ENCODE measurements around the gene RAP1GAP.

The RAP1GAP gene

DNA sequence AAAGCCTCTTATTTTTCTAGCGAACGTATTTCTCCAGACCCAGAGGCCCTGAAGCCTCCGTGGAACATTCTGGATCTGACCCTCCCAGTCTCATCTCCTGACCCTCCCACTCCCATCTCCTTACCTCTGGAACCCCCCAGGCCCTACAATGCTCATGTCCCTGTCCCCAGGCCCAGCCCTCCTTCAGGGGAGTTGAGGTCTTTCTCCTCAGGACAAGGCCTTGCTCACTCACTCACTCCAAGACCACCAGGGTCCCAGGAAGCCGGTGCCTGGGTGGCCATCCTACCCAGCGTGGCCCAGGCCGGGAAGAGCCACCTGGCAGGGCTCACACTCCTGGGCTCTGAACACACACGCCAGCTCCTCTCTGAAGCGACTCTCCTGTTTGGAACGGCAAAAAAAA is 91.2 kb downstream of the RAP1GAP start:
- no peak overlapping the region for H3K27ac ChIP-seq
- TF ChIP-seq, protein P1, sequence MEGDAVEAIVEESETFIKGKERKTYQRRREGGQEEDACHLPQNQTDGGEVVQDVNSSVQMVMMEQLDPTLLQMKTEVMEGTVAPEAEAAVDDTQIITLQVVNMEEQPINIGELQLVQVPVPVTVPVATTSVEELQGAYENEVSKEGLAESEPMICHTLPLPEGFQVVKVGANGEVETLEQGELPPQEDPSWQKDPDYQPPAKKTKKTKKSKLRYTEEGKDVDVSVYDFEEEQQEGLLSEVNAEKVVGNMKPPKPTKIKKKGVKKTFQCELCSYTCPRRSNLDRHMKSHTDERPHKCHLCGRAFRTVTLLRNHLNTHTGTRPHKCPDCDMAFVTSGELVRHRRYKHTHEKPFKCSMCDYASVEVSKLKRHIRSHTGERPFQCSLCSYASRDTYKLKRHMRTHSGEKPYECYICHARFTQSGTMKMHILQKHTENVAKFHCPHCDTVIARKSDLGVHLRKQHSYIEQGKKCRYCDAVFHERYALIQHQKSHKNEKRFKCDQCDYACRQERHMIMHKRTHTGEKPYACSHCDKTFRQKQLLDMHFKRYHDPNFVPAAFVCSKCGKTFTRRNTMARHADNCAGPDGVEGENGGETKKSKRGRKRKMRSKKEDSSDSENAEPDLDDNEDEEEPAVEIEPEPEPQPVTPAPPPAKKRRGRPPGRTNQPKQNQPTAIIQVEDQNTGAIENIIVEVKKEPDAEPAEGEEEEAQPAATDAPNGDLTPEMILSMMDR (conservative IDR thresholded peaks at IDR 0.05) = no peak

DNA sequence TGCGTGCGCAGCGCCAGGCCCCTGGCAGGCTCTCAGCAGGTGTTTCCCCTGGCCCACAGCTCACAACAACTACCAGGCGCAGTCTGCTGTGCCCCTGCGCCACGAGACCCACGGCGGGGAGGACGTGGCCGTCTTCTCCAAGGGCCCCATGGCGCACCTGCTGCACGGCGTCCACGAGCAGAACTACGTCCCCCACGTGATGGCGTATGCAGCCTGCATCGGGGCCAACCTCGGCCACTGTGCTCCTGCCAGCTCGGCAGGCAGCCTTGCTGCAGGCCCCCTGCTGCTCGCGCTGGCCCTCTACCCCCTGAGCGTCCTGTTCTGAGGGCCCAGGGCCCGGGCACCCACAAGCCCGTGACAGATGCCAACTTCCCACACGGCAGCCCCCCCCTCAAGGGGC is 91.8 kb downstream of the RAP1GAP start:
- TF ChIP-seq, protein P1 (conservative IDR thresholded peaks at IDR 0.05) = no peak
- no peak overlapping the region for H3K27ac ChIP-seq

DNA sequence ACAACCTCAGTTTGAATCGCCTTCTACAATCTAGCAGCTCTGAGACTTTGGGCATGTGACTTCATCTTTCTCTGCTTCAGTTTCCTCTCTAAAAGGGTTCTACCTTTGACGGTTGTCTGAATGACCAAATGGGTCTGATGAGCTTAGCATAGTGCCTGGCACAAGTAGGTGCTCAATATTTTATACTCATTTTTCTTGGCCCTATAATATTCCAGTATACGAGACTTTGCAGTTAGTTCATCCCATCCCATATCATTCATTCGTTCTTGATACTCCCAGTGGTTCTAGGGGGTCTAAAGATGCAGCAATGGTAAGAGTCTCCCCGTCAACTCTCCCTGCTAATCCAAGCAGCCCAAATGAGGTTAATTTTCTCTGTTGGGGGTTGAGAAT is 92.4 kb downstream of the RAP1GAP start:
- TF ChIP-seq, protein P1 (conservative IDR thresholded peaks at IDR 0.05) = no peak
- H3K27ac ChIP-seq = no peak overlapping the region

DNA sequence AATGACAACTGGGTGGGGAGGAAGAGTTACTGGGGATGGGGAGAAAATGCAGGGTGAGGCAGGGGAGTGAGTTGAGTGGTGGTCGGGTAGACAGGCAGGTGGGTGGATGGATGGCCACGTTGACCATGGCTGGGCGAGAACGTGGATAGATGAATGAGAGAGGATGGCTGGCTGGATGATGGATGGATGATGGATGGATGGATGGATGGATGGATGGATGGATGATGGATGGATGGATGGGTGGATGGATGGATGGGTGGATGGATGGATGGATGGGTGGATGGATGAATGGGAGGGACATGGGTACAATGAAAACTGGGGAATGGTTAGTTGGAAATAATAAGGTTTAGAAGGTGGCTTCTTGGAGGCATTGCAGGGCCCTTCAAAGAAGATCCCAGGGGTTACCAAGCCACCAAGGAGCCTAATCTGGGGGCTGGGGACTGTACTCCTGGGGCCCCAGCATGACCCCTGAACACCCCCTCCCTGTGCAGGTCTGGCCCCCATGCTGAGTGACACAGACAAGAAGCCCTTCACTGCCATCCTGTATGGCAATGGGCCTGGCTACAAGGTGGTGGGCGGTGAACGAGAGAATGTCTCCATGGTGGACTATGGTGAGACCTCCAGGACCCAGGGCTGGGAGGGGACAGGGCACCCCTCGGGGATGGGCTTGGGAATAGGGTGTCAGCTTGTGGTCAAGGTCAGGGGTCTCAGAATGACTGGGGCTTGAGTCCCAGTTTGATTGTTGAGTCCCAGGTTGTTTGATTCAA is 92.9 kb downstream of the RAP1GAP start:
- TF ChIP-seq, protein P1 (conservative IDR thresholded peaks at IDR 0.05) = no peak
- H3K27ac ChIP-seq = no peak overlapping the region

DNA sequence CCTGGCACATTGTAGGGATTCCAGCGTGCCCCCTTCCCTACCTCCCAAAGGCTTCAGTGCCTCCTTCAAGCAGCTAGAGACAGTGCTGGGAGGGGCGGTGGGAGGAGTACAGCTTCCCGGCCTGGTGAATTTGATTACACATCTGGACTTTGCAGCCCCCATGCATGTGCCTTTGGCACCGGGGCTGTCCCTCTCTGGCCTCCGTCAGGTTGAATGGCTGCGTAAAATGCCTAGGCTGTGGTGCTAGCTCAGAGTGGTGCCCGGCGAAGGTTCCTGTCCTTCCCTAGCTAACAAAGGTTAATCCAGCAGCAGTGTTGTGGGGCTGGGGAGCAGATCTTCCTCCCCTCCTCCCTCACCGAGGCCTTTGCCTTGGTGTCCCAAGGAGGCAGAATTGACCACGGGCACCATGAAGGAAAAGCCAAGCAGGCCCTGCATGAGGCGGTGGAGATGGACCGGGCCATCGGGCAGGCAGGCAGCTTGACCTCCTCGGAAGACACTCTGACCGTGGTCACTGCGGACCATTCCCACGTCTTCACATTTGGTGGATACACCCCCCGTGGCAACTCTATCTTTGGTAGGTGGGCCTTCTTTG is 93.7 kb downstream of the RAP1GAP start:
- TF ChIP-seq, protein P1 (conservative IDR thresholded peaks at IDR 0.05) = no peak
- H3K27ac ChIP-seq = no peak overlapping the region

DNA sequence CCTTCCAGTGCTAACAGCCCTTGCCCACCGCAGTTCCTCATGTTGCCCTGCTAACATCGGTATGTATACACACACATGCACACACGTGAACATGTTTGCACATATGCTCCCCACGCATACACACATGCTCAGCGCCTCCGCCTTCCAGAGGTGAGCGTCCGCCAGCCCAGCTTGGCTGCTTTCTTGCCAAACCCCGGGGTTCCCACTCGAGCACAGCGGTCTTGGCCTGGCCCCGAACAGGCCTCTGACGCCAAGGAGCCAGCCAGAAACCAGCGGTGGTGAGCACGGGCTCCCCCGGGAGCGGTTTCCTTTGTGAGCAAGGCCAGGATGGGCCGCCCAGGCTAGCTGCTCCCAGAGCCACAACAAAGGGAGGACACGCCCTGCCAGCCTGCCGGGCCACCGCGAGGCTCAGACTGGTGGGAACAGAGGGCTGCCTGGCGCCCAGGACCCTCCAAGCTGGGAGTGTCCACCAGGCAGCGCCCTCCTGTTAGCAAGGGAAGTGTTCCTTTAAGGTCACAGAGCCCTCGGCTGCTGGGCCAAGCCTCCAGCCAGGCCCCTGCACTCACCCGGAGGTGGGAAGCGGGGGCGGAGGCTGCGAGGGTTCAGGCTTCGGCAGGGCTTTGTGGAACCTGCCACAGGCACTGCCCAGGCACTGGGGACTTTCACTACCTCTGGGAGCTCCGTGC is 94.5 kb downstream of the RAP1GAP start:
- peak overlapping the region; percentile 61 for H3K27ac ChIP-seq
- TF ChIP-seq, protein P1 (conservative IDR thresholded peaks at IDR 0.05) = no peak

DNA sequence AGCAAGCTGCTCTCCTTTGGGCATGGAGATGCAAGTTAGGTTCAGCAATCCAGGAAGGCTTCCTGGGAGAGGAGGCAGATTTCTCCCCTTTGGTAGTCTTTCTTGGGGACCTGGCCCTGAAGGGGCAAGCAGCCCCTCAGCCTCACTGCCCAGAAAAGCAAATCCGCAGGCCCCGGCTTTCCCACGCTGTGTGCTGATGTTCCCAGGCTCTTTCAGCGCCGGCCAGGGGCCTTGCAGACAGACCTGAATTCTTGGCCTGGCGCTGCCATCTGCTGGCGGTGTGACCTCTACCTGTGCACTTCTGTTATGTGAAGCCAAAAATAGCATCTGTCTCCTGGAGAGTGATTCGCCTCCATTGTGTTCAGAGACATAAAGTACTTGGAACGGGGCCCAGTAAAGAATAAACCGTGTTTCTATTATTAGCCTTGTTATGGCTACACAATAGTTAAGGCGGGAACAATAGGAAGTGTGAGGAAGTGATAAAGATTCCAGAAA is 95.1 kb downstream of the RAP1GAP start:
- TF ChIP-seq, protein P1 (conservative IDR thresholded peaks at IDR 0.05) = peak; percentile 83
- H3K27ac ChIP-seq = peak overlapping the region; percentile 61
